GM12892 (cell line): ENCODE data around the gene RPP40. TPM values are rescaled to one million over a fixed set of nuclear protein-coding genes. Genes with fewer than 3 reads are reported as not detected.
"Not testable (repeated sequence)": the region's sequence is repeated elsewhere in the genome, so short reads cannot be mapped to it uniquely, and the experiment has no call there.

Experiments used
- DNase-seq: peaks from one replicate; pipeline ENCODE4 v3.0.0; 2011; ENCODE audit not compliant: insufficient read length
- FAIRE-seq: peaks from 2 replicates; lab custom pipeline; 2011; peaks lifted over from hg19 to GRCh38; lab: Jason Lieb, UNC
- POLR2A ChIP-seq: IDR thresholded peaks from 2 replicates; pipeline ENCODE4 v1.6.1; 2011; ENCODE audit warnings: low read depth, low read length, control low read depth
- POLR2AphosphoS5 ChIP-seq: IDR thresholded peaks from 2 replicates; pipeline ENCODE4 v1.6.1; 2011; ENCODE audit warnings: low read depth, low read length, control low read depth
- TAF1 ChIP-seq: IDR thresholded peaks from 2 replicates; pipeline ENCODE4 v1.6.1; 2011; ENCODE audit warnings: low read depth, mild to moderate bottlenecking, control low read depth, low read length, borderline replicate concordance
- polyA plus RNA-seq: library from polyadenylated mRNA; unstranded; fragments of >200 nt; gene quantifications from one replicate; pipeline ENCODE4 v1.2.1, GENCODE V29; 2012; ENCODE audit warnings: missing spikeins, inconsistent platforms; ENCODE audit not compliant: missing spikeins

The RPP40 gene
- polyA plus RNA-seq, result 9.3 TPM

- FAIRE-seq (peak; percentile 96), DNase-seq (peak; percentile 88)
- TF ChIP-seq POLR2A (peak; percentile 58; the same call in 1 of the 2 replicates), TAF1 (peak; percentile 23; the same call in 1 of the 2 replicates), POLR2AphosphoS5 (peak; percentile 41; the same call in 1 of the 2 replicates)
These were observed at the start of gene RPP40 for GRCh38 chr6:5003604-5004372. Gene RPP40 (minus strand): TSS chr6:5004037. CDS start chr6:5004002, 35 bp downstream.

DNA sequence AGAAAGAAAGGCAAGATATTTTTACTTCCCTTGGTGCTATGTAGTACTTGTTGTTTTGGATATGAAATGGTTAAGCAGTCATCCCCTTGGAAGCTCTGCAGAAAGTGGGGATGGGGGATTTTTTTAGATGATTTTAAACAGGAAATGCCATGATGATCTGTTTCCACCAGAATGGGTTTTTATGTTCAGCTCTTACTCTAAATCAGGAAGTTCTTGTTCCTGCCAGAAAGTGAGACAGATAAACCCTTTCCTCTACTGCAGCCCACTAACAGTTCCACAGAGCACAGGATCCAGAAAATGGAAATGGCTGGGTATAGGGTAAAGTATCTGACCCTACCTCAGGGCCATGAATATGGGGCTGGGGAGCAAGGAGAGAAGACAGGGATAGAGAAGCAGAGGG lies 49.2 kb upstream of the RPP40 start:
- no peak for DNase-seq
- TF ChIP-seq POLR2A (no peak), TAF1 (no peak), POLR2AphosphoS5 (no peak)
- no peak for FAIRE-seq

DNA sequence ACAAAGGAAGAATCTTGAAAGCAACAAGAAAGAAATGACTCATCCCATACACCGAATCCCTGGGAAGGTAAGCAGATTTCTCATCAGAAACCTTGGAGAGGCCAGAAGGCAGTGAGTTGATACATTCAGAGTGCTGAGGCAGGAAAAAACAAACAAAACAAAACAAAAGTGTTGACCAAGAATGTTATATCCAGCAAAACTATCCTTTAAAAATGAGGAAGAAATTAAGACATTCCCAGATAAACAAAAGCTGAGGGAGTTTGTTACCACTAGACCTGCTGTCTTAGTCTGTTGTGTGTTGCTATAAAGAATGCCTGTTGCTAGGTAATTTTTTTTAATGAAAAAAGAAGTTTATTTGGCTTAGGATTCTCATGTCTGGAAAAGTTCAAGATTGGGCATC lies 47.6 kb upstream of the RPP40 start:
- TF ChIP-seq TAF1, result no peak
- no peak for TF ChIP-seq POLR2A
- TF ChIP-seq POLR2AphosphoS5, result no peak
- DNase-seq (no peak), FAIRE-seq (no peak)

DNA sequence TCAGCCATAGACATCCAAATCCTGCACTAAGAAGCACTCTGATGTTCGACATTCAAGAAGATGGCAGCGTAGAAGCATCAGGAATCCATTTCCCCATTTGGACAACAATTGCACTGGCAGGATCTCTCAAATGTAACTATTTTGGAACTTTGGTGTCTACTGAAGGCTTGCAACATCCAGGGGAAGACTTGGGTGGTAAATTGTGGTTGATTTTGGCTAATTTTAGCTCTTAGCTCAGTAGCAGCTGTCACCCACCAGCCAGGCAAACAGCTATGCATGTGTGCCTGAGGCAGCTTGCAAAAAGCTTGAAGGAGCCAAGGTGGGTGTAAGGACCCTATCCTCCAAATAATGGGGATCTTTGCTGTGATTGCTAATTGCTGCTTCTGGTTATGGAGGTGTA lies 46.2 kb upstream of the RPP40 start:
- FAIRE-seq, result no peak
- TF ChIP-seq POLR2AphosphoS5 (no peak), TAF1 (no peak), POLR2A (no peak)
- DNase-seq, result no peak

DNA sequence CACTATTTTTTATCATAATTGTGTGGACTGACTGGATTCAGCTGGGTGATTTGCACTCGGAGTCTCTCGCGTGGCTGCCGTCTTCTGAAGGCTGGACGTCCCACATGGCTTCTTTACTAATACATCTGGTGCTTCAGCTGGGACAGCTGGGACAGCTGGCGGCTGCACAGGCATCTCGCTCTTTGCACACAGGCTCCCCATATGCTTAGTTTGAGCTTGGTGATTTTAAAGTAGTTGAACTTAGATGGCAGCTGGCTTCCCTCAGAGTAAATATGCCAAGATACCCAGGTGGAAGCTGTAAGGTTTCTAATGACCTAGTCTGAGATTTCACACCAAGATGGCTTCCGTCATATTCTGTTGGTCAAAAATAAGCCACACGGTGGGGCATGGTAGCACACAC lies 42.6 kb upstream of the RPP40 start:
- TF ChIP-seq POLR2AphosphoS5, result no peak
- no peak for TF ChIP-seq POLR2A
- no peak for TF ChIP-seq TAF1
- DNase-seq, result no peak
- no peak for FAIRE-seq

GRCh38 chr6:5045416-5045815 lies 41.6 kb upstream of the RPP40 start:
- no peak for FAIRE-seq
- DNase-seq, result no peak
- no peak for TF ChIP-seq POLR2AphosphoS5

- FAIRE-seq, result no peak
- no peak for DNase-seq
- TF ChIP-seq POLR2AphosphoS5 (no peak), POLR2A (no peak), TAF1 (no peak)
These were observed 41.0 kb upstream of the RPP40 start for GRCh38 chr6:5044866-5045265.

DNA sequence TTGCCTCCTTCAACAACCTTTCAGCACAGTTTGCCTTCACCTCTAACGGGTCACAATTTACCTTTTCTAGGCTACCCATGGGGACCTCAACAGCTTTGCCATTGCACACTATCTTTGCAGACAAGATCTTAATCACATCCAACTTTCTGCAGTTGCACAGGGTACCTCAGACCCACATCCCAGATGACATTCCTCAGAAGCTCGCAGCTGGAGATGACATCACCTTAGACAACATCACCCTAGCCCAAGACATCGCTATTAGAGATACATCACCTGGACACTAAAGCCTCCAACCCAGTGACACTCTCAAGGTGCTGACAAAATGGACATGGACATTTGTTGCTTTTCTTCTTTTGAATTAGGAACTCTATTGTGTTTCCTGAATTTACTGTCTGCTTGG lies 38.6 kb upstream of the RPP40 start:
- no peak for FAIRE-seq
- DNase-seq, result no peak
- no peak for TF ChIP-seq POLR2AphosphoS5
- TF ChIP-seq TAF1, result no peak
- TF ChIP-seq POLR2A, result no peak

- TF ChIP-seq TAF1 (no peak), POLR2AphosphoS5 (no peak), POLR2A (no peak)
- DNase-seq, result no peak
- no peak for FAIRE-seq
These were observed 38.1 kb upstream of the RPP40 start for GRCh38 chr6:5041955-5042354.

GRCh38 chr6:5036269-5036668 lies 32.4 kb upstream of the RPP40 start:
- no peak for FAIRE-seq
- no peak for DNase-seq
- TF ChIP-seq POLR2A, result no peak
- TF ChIP-seq TAF1, result no peak
- no peak for TF ChIP-seq POLR2AphosphoS5

- DNase-seq (no peak), FAIRE-seq (no peak)
- TF ChIP-seq TAF1, result no peak
- TF ChIP-seq POLR2A, result no peak
- no peak for TF ChIP-seq POLR2AphosphoS5
These were observed 30.9 kb upstream of the RPP40 start for GRCh38 chr6:5034736-5035135.

DNA sequence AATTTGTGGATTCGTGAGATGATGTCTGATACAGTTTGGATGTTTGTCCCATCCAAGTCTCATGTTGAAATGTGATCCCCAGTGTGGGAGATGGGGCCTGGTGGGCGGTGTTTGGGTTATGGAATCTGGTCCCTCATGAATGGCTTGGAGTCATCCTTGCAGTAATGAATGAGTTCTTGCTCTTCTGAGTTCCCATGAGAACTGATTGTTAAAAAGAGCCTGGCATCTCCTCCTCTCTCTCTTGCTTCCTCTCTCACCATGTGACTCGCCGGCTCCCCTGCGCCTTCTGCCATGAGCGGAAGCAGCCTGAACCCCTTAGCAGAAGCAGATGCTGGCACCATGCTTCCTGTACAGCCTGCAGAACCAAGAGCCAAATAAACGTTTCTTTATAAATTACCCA lies 30.5 kb upstream of the RPP40 start:
- DNase-seq, result no peak
- TF ChIP-seq POLR2A, result no peak
- FAIRE-seq, result no peak

GRCh38 chr6:5033214-5033904 lies 29.5 kb upstream of the RPP40 start:
- not testable (repeated sequence) for DNase-seq, FAIRE-seq

GRCh38 chr6:5032706-5033105 lies 28.9 kb upstream of the RPP40 start:
- not testable (repeated sequence) for FAIRE-seq

More at GRCh38 chr6:5032706-5033105, 28.9 kb upstream of the RPP40 start:
- not testable (repeated sequence) for DNase-seq
